Right atrium auricular region (tissue), 2 donors: ENCODE measurements around the gene GFRA3. TPM values are rescaled to one million over a fixed set of nuclear protein-coding genes. Genes with fewer than 3 reads are reported as not detected.
A peak's percentile ranks its signal among the peaks of the same experiment; 100 is the strongest.
"Not testable (repeated sequence)": the region's sequence is repeated elsewhere in the genome, so short reads cannot be mapped to it uniquely, and the experiment has no call there.

Experiments
- DNase-seq: peaks from one replicate; pipeline ENCODE4 v3.0.0-alpha.2; 2019; ENCODE audit warnings: low spot score
- H3K27ac ChIP-seq, 2 donors: fragments of 200-600 bp; sonication (generic); 1 replicate in 1 of 2; 2 replicates in 1 of 2; pipeline ENCODE4 v1.5.1; 2016 to 2019
- H3K27me3 ChIP-seq, 2 donors: fragments of 200-600 bp; sonication (generic); one replicate each; pipeline versions ENCODE4 v1.5.1 to v1.6.0; 2017 to 2019
- H3K36me3 ChIP-seq: fragments of 200-600 bp; sonication (generic); one replicate; pipeline ENCODE4 v1.5.1; 2016
- H3K4me1 ChIP-seq, 2 donors: fragments of 200-600 bp; sonication (generic); one replicate each; pipeline versions ENCODE4 v1.5.1 to v1.6.0; 2017 to 2019
- H3K4me3 ChIP-seq, 2 donors: fragments of 200-600 bp; sonication (generic); 1 replicate in 1 of 2; 2 replicates in 1 of 2; pipeline ENCODE4 v1.5.1; 2017 to 2019; ENCODE audit warnings: mild to moderate bottlenecking in 1 of 2, moderate library complexity in 1 of 2
- H3K9me3 ChIP-seq, 2 donors: fragments of 200-600 bp; sonication (generic); one replicate each; pipeline ENCODE4 v1.5.1; 2019
- CTCF ChIP-seq, 2 donors: fragments of 200-600 bp; sonication (generic); IDR thresholded peaks; one replicate each; pipeline ENCODE4 v1.5.1; 2019; ENCODE audit warnings: antibody characterized with exemption in 2 of 2
- total RNA-seq, 2 donors: library from RNA; depleted of rRNA; stranded (reverse); fragments of >200 nt; gene quantifications; one replicate each; pipeline ENCODE4 v1.1.0, GENCODE V29; 2016

GFRA3 gene
- under 1 TPM; 0.39 to 0.85 TPM for total RNA-seq

- no peaks in the 10 kb centered on the region for H3K9me3 ChIP-seq
- peak within 1 kb of the TSS; percentile 36 to 50 for H3K4me3 ChIP-seq
- peaks cover 0 to 19% of the 10 kb centered on the region in 2 donors for H3K4me1 ChIP-seq
- no peak within 1 kb of the TSS for H3K27ac ChIP-seq
- no peaks in the 10 kb centered on the region for H3K27me3 ChIP-seq
- no peaks in the 10 kb centered on the region for H3K36me3 ChIP-seq
- no peak for DNase-seq
- TF ChIP-seq CTCF (IDR thresholded peaks at IDR 0.05): no peak
Observed at GRCh38 chr5:138274189-138274853, at the start of gene GFRA3. Gene GFRA3 (minus strand): TSS chr5:138274621. CDS start chr5:138274424, 197 bp downstream.

GRCh38 chr5:138318211-138318610 is 43.8 kb upstream of the GFRA3 start:
- not testable (repeated sequence) for DNase-seq, H3K4me3 ChIP-seq, H3K27me3 ChIP-seq, H3K9me3 ChIP-seq, H3K27ac ChIP-seq, H3K36me3 ChIP-seq, H3K4me1 ChIP-seq

- TF ChIP-seq CTCF (IDR thresholded peaks at IDR 0.05): no peak
- Histone ChIP-seq H3K9me3 (no peaks in the 10 kb centered on the region), H3K36me3 (no peaks in the 10 kb centered on the region), H3K4me3 (no peak overlapping the region), H3K27ac (no peak overlapping the region), H3K4me1 (no peaks in the 10 kb centered on the region), H3K27me3 (no peaks in the 10 kb centered on the region)
- no peak for DNase-seq
Observed at GRCh38 chr5:138316355-138316754, 41.9 kb upstream of the GFRA3 start.

GRCh38 chr5:138315751-138316278 is 41.4 kb upstream of the GFRA3 start:
- H3K27me3 ChIP-seq: no peaks in the 10 kb centered on the region
- no peak overlapping the region for H3K27ac ChIP-seq
- H3K9me3 ChIP-seq: no peaks in the 10 kb centered on the region
- no peaks in the 10 kb centered on the region for H3K4me1 ChIP-seq
- TF ChIP-seq CTCF (IDR thresholded peaks at IDR 0.05): no peak
- no peak overlapping the region for H3K4me3 ChIP-seq
- DNase-seq: no peak
- no peaks in the 10 kb centered on the region for H3K36me3 ChIP-seq

GRCh38 chr5:138305797-138306196 is 31.4 kb upstream of the GFRA3 start:
- DNase-seq: peak; percentile 60

GRCh38 chr5:138303372-138303771 is 29.0 kb upstream of the GFRA3 start:
- TF ChIP-seq CTCF (IDR thresholded peaks at IDR 0.05): no peak
- no peak for DNase-seq

More at GRCh38 chr5:138305797-138306196, 31.4 kb upstream of the GFRA3 start:
- H3K27me3 ChIP-seq: no peaks in the 10 kb centered on the region
- peak in 1 of 2 donors; percentile 25 for TF ChIP-seq CTCF (IDR thresholded peaks at IDR 0.05)
- no peaks in the 10 kb centered on the region for H3K9me3 ChIP-seq
- H3K36me3 ChIP-seq: no peaks in the 10 kb centered on the region
- no peaks in the 10 kb centered on the region for H3K4me1 ChIP-seq
- no peak overlapping the region for H3K4me3 ChIP-seq
- H3K27ac ChIP-seq: peak overlapping the region in 1 of 2 donors; percentile 12

More at GRCh38 chr5:138303372-138303771, 29.0 kb upstream of the GFRA3 start:
- Histone ChIP-seq H3K27me3 (no peaks in the 10 kb centered on the region), H3K36me3 (no peaks in the 10 kb centered on the region), H3K4me3 (no peak overlapping the region), H3K4me1 (no peaks in the 10 kb centered on the region), H3K27ac (no peak overlapping the region), H3K9me3 (no peaks in the 10 kb centered on the region)
